ENCODE measurements around the gene C15orf40.
"Not testable (repeated sequence)": the region's sequence is repeated elsewhere in the genome, so short reads cannot be mapped to it uniquely, and the experiment has no call there.

Gene C15orf40

GRCh38 chr15:83000672-83001031 is 10.8 kb downstream of the C15orf40 start:
- not testable (repeated sequence) for H2AFZ ChIP-seq (ENCODE audit: low read depth); H3K27ac ChIP-seq; H3K4me2 ChIP-seq; H3K27me3 ChIP-seq (ENCODE audit: insufficient read depth, low read depth); H4K20me1 ChIP-seq (ENCODE audit: insufficient read depth); H3K79me2 ChIP-seq (ENCODE audit: insufficient read depth, low read depth); H3K36me3 ChIP-seq (ENCODE audit: insufficient read depth); H3K4me1 ChIP-seq (ENCODE audit: low read depth, poor library complexity, severe bottlenecking); H3K9ac ChIP-seq; H3K4me3 ChIP-seq (IDR thresholded peaks at IDR 0.05; ENCODE audit: insufficient read depth, low read depth, low read length)
- 0 out of 2 replicates have a peak, but pooled peaks have one; percentile 16 for TF ChIP-seq CTCF (conservative IDR thresholded peaks at IDR 0.05; ENCODE audit: low read depth, low read length)

- peak; percentile 71 for TF ChIP-seq CTCF (conservative IDR thresholded peaks at IDR 0.05; ENCODE audit: low read depth, low read length)
- H3K36me3 ChIP-seq (ENCODE audit: insufficient read depth): no peaks in the 10 kb centered on the region
- H3K27me3 ChIP-seq (ENCODE audit: insufficient read depth, low read depth): no peaks in the 10 kb centered on the region
- H3K9ac ChIP-seq: no peak overlapping the region; the same call in 1 of the 2 replicates
- H3K4me3 ChIP-seq (IDR thresholded peaks at IDR 0.05; ENCODE audit: insufficient read depth, low read depth, low read length): no peak overlapping the region
- H3K79me2 ChIP-seq (ENCODE audit: insufficient read depth, low read depth): no peaks in the 10 kb centered on the region
- H2AFZ ChIP-seq (ENCODE audit: low read depth): peak overlapping the region; percentile 45
- peak overlapping the region; percentile 4; the same call in 1 of the 2 replicates for H3K27ac ChIP-seq
- no peaks in the 10 kb centered on the region for H4K20me1 ChIP-seq (ENCODE audit: insufficient read depth)
- H3K4me1 ChIP-seq (ENCODE audit: low read depth, poor library complexity, severe bottlenecking): peaks cover 6% of the 10 kb centered on the region
- peak overlapping the region; percentile 56 for H3K4me2 ChIP-seq
Measured at GRCh38 chr15:82999905-83000671, 11.4 kb downstream of the C15orf40 start.

- no peak overlapping the region for H3K9ac ChIP-seq
- H3K27ac ChIP-seq: no peak overlapping the region
- no peaks in the 10 kb centered on the region for H3K27me3 ChIP-seq (ENCODE audit: insufficient read depth, low read depth)
- no peaks in the 10 kb centered on the region for H3K36me3 ChIP-seq (ENCODE audit: insufficient read depth)
- no peak overlapping the region for H2AFZ ChIP-seq (ENCODE audit: low read depth)
- no peak for TF ChIP-seq CTCF (conservative IDR thresholded peaks at IDR 0.05; ENCODE audit: low read depth, low read length)
- H3K4me2 ChIP-seq: peak overlapping the region; percentile 56; the same call in 1 of the 2 replicates
- no peaks in the 10 kb centered on the region for H4K20me1 ChIP-seq (ENCODE audit: insufficient read depth)
- H3K4me3 ChIP-seq (IDR thresholded peaks at IDR 0.05; ENCODE audit: insufficient read depth, low read depth, low read length): no peak overlapping the region
- peaks cover 6% of the 10 kb centered on the region for H3K4me1 ChIP-seq (ENCODE audit: low read depth, poor library complexity, severe bottlenecking)
- H3K79me2 ChIP-seq (ENCODE audit: insufficient read depth, low read depth): no peaks in the 10 kb centered on the region
Measured at GRCh38 chr15:82999426-82999825, 12.0 kb downstream of the C15orf40 start.

- H3K36me3 ChIP-seq (ENCODE audit: insufficient read depth): no peaks in the 10 kb centered on the region
- H3K27ac ChIP-seq: no peak overlapping the region
- H3K27me3 ChIP-seq (ENCODE audit: insufficient read depth, low read depth): no peaks in the 10 kb centered on the region
- no peaks in the 10 kb centered on the region for H4K20me1 ChIP-seq (ENCODE audit: insufficient read depth)
- no peak overlapping the region for H3K4me3 ChIP-seq (IDR thresholded peaks at IDR 0.05; ENCODE audit: insufficient read depth, low read depth, low read length)
- H2AFZ ChIP-seq (ENCODE audit: low read depth): no peak overlapping the region
- H3K9ac ChIP-seq: no peak overlapping the region
- H3K4me1 ChIP-seq (ENCODE audit: low read depth, poor library complexity, severe bottlenecking): peaks cover 16% of the 10 kb centered on the region
- no peak overlapping the region for H3K4me2 ChIP-seq
- no peak for TF ChIP-seq CTCF (conservative IDR thresholded peaks at IDR 0.05; ENCODE audit: low read depth, low read length)
- H3K79me2 ChIP-seq (ENCODE audit: insufficient read depth, low read depth): no peaks in the 10 kb centered on the region
Measured at GRCh38 chr15:82995938-82996337, 15.5 kb downstream of the C15orf40 start.
